PC-9 (cell line): ENCODE results near the gene GFPT1. TPM values are rescaled to one million over a fixed set of nuclear protein-coding genes. Genes with fewer than 3 reads are reported as not detected.

Experiments
- BruUV-seq: library from RNA; stranded (reverse); fragments of 400-500 nt; replicated peaks from 2 replicates; lab custom pipeline; 2021; lab: Mats Ljungman, UMichigan
- CTCF ChIA-PET: fragments of 300-600 bp; sonication (Branson Sonifier 250); formaldehyde crosslinking; loops from one replicate; lab custom pipeline; 2022; ENCODE audit warnings: antibody characterized with exemption; lab: Charles Lee
- POLR2A ChIA-PET: fragments of 300-600 bp; sonication (Branson Sonifier 250); formaldehyde crosslinking; loops from one replicate; lab custom pipeline; 2022; ENCODE audit warnings: antibody characterized with exemption; ENCODE audit not compliant: unreplicated experiment; lab: Charles Lee
- DNase-seq, 2 experiments: peaks; one replicate each; pipeline versions ENCODE4 v3.0.0 to v3.0.0-alpha.2; 2015 to 2022; ENCODE audit warnings: mixed read lengths in 1 of 2
- H2AFZ ChIP-seq: fragments of 200-600 bp; sonication (generic); 2 replicates; pipeline ENCODE4 v1.8.1; 2017; ENCODE audit warnings: antibody characterized with exemption
- H3F3A ChIP-seq: fragments of 200-600 bp; sonication (generic); 2 replicates; pipeline ENCODE4 v1.8.1; 2017; ENCODE audit warnings: antibody characterized with exemption, mild to moderate bottlenecking, low read depth; ENCODE audit not compliant: insufficient read depth
- H3K27ac ChIP-seq: fragments of 200-600 bp; sonication (generic); 2 replicates; pipeline ENCODE4 v1.6.1; 2016; ENCODE audit warnings: mixed run types
- H3K27me3 ChIP-seq: fragments of 200-600 bp; sonication (generic); 2 replicates; pipeline ENCODE4 v1.6.1; 2016; ENCODE audit warnings: low read depth, mixed run types; ENCODE audit not compliant: insufficient read depth
- H3K36me3 ChIP-seq: fragments of 200-600 bp; sonication (generic); 2 replicates; pipeline ENCODE4 v1.6.1; 2016; ENCODE audit warnings: low read depth, mixed run types
- H3K4me1 ChIP-seq: fragments of 200-600 bp; sonication (generic); replicated peaks from 2 replicates; pipeline ENCODE4 v1.6.1; 2016; ENCODE audit warnings: mixed run types; ENCODE audit not compliant: insufficient read depth
- H3K4me2 ChIP-seq: fragments of 200-600 bp; sonication (generic); 2 replicates; pipeline ENCODE4 v1.6.1; 2017; ENCODE audit warnings: mixed run types
- H3K4me3 ChIP-seq: fragments of 200-600 bp; sonication (generic); 2 replicates; pipeline ENCODE4 v1.6.1; 2016; ENCODE audit warnings: mixed run types
- H3K79me2 ChIP-seq: fragments of 200-600 bp; sonication (generic); 2 replicates; pipeline ENCODE4 v1.6.1; 2017; ENCODE audit warnings: low read depth, mixed run types
- H3K9me2 ChIP-seq: fragments of 200-600 bp; sonication (generic); 2 replicates; pipeline ENCODE4 v1.8.1; 2017; ENCODE audit warnings: mild to moderate bottlenecking; ENCODE audit not compliant: insufficient read depth
- H3K9me3 ChIP-seq: fragments of 200-600 bp; sonication (generic); 2 replicates; pipeline ENCODE4 v1.8.1; 2016; ENCODE audit warnings: low read depth; ENCODE audit not compliant: insufficient read depth
- H4K20me1 ChIP-seq: fragments of 200-600 bp; sonication (generic); 2 replicates; pipeline ENCODE4 v1.8.1; 2017; ENCODE audit not compliant: insufficient read depth
- CTCF ChIP-seq: fragments of 200-600 bp; sonication (generic); conservative IDR thresholded peaks from 2 replicates; pipeline ENCODE4 v1.6.1; 2017; ENCODE audit warnings: mixed run types, antibody characterized with exemption, mild to moderate bottlenecking, moderate library complexity
- EZH2 ChIP-seq: fragments of 200-600 bp; sonication (generic); IDR thresholded peaks from 2 replicates; pipeline ENCODE4 v1.8.0; 2017; ENCODE audit warnings: antibody characterized with exemption, low read depth
- intact Hi-C: fragments of 100-400 bp; cut with micrococcal nuclease; formaldehyde crosslinking; loops from one replicate; pipeline ENCODE4 v1.10.0; 2022; ENCODE audit not compliant: unreplicated experiment
- total RNA-seq: library from RNA; stranded (reverse); gene quantifications from 2 replicates; pipeline ENCODE4 v1.2.3, GENCODE V29; 2021

The GFPT1 gene
- total RNA-seq, 1 experiment from 2014 or later, result 58.3 TPM

DNA sequence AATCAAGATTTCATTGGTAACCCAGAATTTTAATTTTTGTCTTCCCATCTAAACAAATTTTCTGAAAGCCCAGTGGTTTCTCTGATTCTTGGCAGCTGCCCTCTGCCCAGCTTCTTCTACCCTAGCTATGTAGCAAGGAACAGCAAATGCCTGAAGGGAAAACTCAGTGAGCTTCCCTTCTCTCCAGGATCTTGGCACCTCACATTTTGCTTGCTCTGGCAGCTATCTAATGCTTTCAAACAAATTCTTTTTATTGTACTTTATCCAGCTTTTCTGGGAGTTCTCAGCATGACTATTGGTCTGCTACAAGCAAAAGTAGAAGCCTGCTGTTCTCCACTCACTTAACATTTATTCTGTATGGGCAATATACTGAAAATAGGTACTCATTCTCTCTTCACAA is 18.3 kb upstream of the GFPT1 start:
- Histone ChIP-seq H3K79me2 (no peaks in the 10 kb centered on the region), H2AFZ (no peak overlapping the region), H3K9me3 (no peaks in the 10 kb centered on the region), H3K4me2 (no peak overlapping the region), H3K27ac (no peak overlapping the region), H3F3A (no peaks in the 10 kb centered on the region), H4K20me1 (no peaks in the 10 kb centered on the region), H3K4me1 (no peaks in the 10 kb centered on the region), H3K36me3 (no peaks in the 10 kb centered on the region), H3K9me2 (no peaks in the 10 kb centered on the region), H3K27me3 (no peaks in the 10 kb centered on the region), H3K4me3 (no peak overlapping the region)
- no peak for TF ChIP-seq EZH2
- no peak for TF ChIP-seq CTCF
- intact Hi-C loops, result no loop called here
- BruUV-seq, result no TSS peak
- no peak for DNase-seq
- CTCF ChIA-PET, result no interaction called here
- POLR2A ChIA-PET, result no interaction called here

GRCh38 chr2:69400121-69400520 is 13.1 kb upstream of the GFPT1 start:
- no TSS peak for BruUV-seq
- CTCF ChIA-PET, result interaction anchor here (0.7 kb wide), 2 partner anchors 9 to 237 kb away, joined by 4 to 5 read pairs; no protein-coding TSS in a partner anchor
- TF ChIP-seq CTCF (no peak), EZH2 (no peak)
- POLR2A ChIA-PET, result interaction anchor here (0.6 kb wide), 1 partner anchor 57 kb away, joined by 10 read pairs; no protein-coding TSS in a partner anchor
- no peak overlapping the region for H2AFZ ChIP-seq
- H3K27me3 ChIP-seq, result no peaks in the 10 kb centered on the region
- intact Hi-C loops, result no loop called here
- no peaks in the 10 kb centered on the region for H3K9me3 ChIP-seq
- no peaks in the 10 kb centered on the region for H3K9me2 ChIP-seq
- H3K79me2 ChIP-seq, result no peaks in the 10 kb centered on the region
- no peaks in the 10 kb centered on the region for H3F3A ChIP-seq
- no peak overlapping the region for H3K27ac ChIP-seq
- no peaks in the 10 kb centered on the region for H3K4me1 ChIP-seq
- DNase-seq, result no peak
- H4K20me1 ChIP-seq, result no peaks in the 10 kb centered on the region
- no peak overlapping the region for H3K4me2 ChIP-seq
- H3K36me3 ChIP-seq, result no peaks in the 10 kb centered on the region
- H3K4me3 ChIP-seq, result no peak overlapping the region

- no peaks in the 10 kb centered on the region for H3K27me3 ChIP-seq
- H2AFZ ChIP-seq, result no peak overlapping the region
- no peaks in the 10 kb centered on the region for H3F3A ChIP-seq
- H3K4me2 ChIP-seq, result no peak overlapping the region
- intact Hi-C loops, result no loop called here
- H3K4me3 ChIP-seq, result no peak overlapping the region
- TF ChIP-seq CTCF, result no peak
- no peak for TF ChIP-seq EZH2
- H3K36me3 ChIP-seq, result no peaks in the 10 kb centered on the region
- no peaks in the 10 kb centered on the region for H3K9me2 ChIP-seq
- CTCF ChIA-PET, result no interaction called here
- H3K9me3 ChIP-seq, result no peaks in the 10 kb centered on the region
- BruUV-seq, result no TSS peak
- POLR2A ChIA-PET, result interaction anchor here (0.6 kb wide), 1 partner anchor 188 kb away, joined by 5 read pairs; no protein-coding TSS in a partner anchor
- no peaks in the 10 kb centered on the region for H3K4me1 ChIP-seq
- no peaks in the 10 kb centered on the region for H4K20me1 ChIP-seq
- no peaks in the 10 kb centered on the region for H3K79me2 ChIP-seq
- DNase-seq, result no peak
- H3K27ac ChIP-seq, result no peak overlapping the region
Observed at GRCh38 chr2:69397234-69397633, 10.2 kb upstream of the GFPT1 start.
